ENCODE measurements around the gene SYT4.

SYT4 gene, protein sequence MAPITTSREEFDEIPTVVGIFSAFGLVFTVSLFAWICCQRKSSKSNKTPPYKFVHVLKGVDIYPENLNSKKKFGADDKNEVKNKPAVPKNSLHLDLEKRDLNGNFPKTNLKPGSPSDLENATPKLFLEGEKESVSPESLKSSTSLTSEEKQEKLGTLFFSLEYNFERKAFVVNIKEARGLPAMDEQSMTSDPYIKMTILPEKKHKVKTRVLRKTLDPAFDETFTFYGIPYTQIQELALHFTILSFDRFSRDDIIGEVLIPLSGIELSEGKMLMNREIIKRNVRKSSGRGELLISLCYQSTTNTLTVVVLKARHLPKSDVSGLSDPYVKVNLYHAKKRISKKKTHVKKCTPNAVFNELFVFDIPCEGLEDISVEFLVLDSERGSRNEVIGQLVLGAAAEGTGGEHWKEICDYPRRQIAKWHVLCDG

DNA sequence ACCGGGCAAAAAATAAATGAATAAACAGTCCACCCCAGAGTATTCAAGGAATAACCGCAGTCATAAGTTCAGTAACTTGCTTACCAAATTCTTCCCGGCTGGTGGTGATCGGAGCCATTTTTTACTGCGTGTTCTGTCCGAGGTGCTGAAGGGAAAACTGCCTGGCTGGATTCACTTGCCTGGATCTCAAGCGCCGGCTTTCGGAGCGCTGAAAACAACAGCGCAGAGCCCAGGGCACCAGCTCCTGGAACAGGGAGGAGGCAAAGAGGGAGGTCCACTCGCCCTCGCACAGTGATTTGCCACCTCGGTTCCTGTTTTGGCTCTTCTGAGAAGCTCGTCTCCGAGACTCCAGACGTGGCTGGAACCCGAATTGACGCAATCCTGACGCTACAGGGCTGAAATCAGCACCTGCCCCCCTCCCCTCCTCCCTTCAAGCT is at the start of gene SYT4:
Gene SYT4 (minus strand): TSS at position 327 of the 437 bp plus-strand sequence. CDS start 209 bp downstream, at position 118.
- TF ChIP-seq EZH2phosphoT487 (IDR thresholded peaks at IDR 0.05; ENCODE audit: borderline replicate concordance, low read length) = no peak
- TF ChIP-seq, protein P1, sequence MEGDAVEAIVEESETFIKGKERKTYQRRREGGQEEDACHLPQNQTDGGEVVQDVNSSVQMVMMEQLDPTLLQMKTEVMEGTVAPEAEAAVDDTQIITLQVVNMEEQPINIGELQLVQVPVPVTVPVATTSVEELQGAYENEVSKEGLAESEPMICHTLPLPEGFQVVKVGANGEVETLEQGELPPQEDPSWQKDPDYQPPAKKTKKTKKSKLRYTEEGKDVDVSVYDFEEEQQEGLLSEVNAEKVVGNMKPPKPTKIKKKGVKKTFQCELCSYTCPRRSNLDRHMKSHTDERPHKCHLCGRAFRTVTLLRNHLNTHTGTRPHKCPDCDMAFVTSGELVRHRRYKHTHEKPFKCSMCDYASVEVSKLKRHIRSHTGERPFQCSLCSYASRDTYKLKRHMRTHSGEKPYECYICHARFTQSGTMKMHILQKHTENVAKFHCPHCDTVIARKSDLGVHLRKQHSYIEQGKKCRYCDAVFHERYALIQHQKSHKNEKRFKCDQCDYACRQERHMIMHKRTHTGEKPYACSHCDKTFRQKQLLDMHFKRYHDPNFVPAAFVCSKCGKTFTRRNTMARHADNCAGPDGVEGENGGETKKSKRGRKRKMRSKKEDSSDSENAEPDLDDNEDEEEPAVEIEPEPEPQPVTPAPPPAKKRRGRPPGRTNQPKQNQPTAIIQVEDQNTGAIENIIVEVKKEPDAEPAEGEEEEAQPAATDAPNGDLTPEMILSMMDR (IDR thresholded peaks at IDR 0.05; ENCODE audit: low read depth, low read length, poor library complexity, severe bottlenecking) = no peak
- Histone ChIP-seq H4K20me1 (ENCODE audit: control insufficient read depth, insufficient read depth, low read depth, low read length) (no peaks in the 10 kb centered on the region), H3K27me3 (ENCODE audit: control insufficient read depth, low read length) (peaks cover 4% of the 10 kb centered on the region; the same call in 1 of the 2 replicates), H3K27ac (ENCODE audit: low read depth, low read length) (no peak within 1 kb of the TSS), H3K4me2 (ENCODE audit: low read length) (no peak within 1 kb of the TSS), H3K4me3 (ENCODE audit: low read length) (no peak within 1 kb of the TSS), H3F3A (ENCODE audit: control insufficient read depth, insufficient read depth) (no peaks in the 10 kb centered on the region), H3K9me3 (ENCODE audit: control insufficient read depth, insufficient read depth, low read length) (no peaks in the 10 kb centered on the region), H3K79me2 (ENCODE audit: control insufficient read depth, low read length) (no peaks in the 10 kb centered on the region), H3K9me2 (replicated peaks; ENCODE audit: control insufficient read depth, low read length) (no peaks in the 10 kb centered on the region), H3K36me3 (ENCODE audit: control insufficient read depth, low read length) (no peaks in the 10 kb centered on the region), H3K4me1 (ENCODE audit: control insufficient read depth, low read length) (no peaks in the 10 kb centered on the region)

DNA sequence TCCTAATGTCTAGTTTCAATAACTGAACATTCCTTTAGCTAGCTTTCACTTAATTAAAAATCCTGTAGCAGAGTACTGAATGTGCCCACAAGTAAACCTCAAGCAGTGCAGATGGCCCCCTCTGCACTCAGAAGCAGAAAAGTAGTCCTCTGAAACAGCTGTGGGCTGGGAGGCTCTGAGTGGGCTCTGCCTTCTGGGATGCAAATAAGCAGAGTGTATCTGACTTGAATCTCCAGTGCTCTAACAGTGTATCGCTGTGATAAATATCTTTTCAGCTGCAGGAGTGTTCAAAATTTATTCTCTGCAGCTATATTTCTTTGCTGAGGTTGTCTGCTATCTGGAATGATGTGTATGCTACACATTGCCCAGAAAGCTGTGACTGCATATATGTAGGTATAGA is 44.8 kb upstream of the SYT4 start:
- Histone ChIP-seq H3K79me2 (ENCODE audit: control insufficient read depth, low read length) (no peaks in the 10 kb centered on the region), H3K36me3 (ENCODE audit: control insufficient read depth, low read length) (no peaks in the 10 kb centered on the region), H3K9me3 (ENCODE audit: control insufficient read depth, insufficient read depth, low read length) (no peaks in the 10 kb centered on the region), H3F3A (ENCODE audit: control insufficient read depth, insufficient read depth) (no peaks in the 10 kb centered on the region), H3K27ac (ENCODE audit: low read depth, low read length) (no peak overlapping the region), H3K4me3 (ENCODE audit: low read length) (no peak overlapping the region), H3K27me3 (ENCODE audit: control insufficient read depth, low read length) (no peaks in the 10 kb centered on the region), H3K4me2 (ENCODE audit: low read length) (no peak overlapping the region), H4K20me1 (ENCODE audit: control insufficient read depth, insufficient read depth, low read depth, low read length) (no peaks in the 10 kb centered on the region), H3K4me1 (ENCODE audit: control insufficient read depth, low read length) (no peaks in the 10 kb centered on the region), H3K9me2 (replicated peaks; ENCODE audit: control insufficient read depth, low read length) (no peaks in the 10 kb centered on the region)
- TF ChIP-seq, protein P1 (IDR thresholded peaks at IDR 0.05; ENCODE audit: low read depth, low read length, poor library complexity, severe bottlenecking) = no peak
- TF ChIP-seq EZH2phosphoT487 (IDR thresholded peaks at IDR 0.05; ENCODE audit: borderline replicate concordance, low read length) = no peak

DNA sequence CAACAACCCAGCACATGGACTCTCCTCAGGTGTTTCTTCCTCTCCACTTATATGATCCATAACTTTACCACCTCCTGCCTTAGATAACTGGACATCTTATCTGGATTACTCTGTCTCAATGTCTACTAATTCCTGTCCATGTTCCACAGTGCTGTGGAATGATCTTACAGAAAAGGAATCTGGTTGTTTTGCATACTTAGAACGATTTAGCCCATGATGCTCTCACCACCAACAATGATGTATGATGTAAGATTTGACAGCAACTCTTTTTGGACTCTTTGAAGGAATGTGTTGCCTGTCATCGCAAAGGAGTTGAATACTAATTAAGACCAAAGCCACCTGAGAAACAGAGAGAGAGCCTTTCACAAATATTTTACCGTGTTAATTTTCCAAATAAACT is 37.7 kb upstream of the SYT4 start:
- Histone ChIP-seq H3K4me3 (ENCODE audit: low read length) (no peak overlapping the region), H3K36me3 (ENCODE audit: control insufficient read depth, low read length) (no peaks in the 10 kb centered on the region), H3K27ac (ENCODE audit: low read depth, low read length) (no peak overlapping the region), H3K4me1 (ENCODE audit: control insufficient read depth, low read length) (no peaks in the 10 kb centered on the region), H3K79me2 (ENCODE audit: control insufficient read depth, low read length) (no peaks in the 10 kb centered on the region), H4K20me1 (ENCODE audit: control insufficient read depth, insufficient read depth, low read depth, low read length) (no peaks in the 10 kb centered on the region), H3K4me2 (ENCODE audit: low read length) (no peak overlapping the region), H3K9me2 (replicated peaks; ENCODE audit: control insufficient read depth, low read length) (no peaks in the 10 kb centered on the region), H3F3A (ENCODE audit: control insufficient read depth, insufficient read depth) (no peaks in the 10 kb centered on the region), H3K27me3 (ENCODE audit: control insufficient read depth, low read length) (no peaks in the 10 kb centered on the region), H3K9me3 (ENCODE audit: control insufficient read depth, insufficient read depth, low read length) (no peaks in the 10 kb centered on the region)
- TF ChIP-seq EZH2phosphoT487 (IDR thresholded peaks at IDR 0.05; ENCODE audit: borderline replicate concordance, low read length) = no peak
- TF ChIP-seq, protein P1 (IDR thresholded peaks at IDR 0.05; ENCODE audit: low read depth, low read length, poor library complexity, severe bottlenecking) = no peak
